ENCODE data around the gene DBT. TPM values are rescaled to one million over a fixed set of nuclear protein-coding genes. Genes with fewer than 3 reads are reported as not detected.

DBT gene
- polyA plus RNA-seq, 4 donors: 1.1 to 12.2 (median 3.6) TPM

DNA sequence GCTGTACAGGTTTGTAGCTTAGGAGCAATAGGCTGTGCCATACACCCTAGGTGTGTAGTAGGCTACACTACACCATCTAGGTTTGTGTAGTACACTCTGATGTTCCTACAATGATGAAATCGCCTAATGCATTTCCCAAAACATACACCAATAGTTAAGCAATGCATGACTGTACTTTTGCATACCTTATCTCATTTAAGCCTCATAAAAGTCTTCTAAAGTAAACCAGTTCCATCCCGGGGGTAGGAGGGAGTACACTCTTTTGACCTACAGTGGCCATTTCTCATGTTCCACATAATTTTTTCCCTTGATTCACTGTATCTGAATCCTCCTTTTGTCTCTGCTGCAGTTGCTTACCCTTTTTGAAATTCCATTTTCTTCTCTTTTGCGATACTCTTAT lies 104.5 kb downstream of the DBT start:
- no peaks in the 10 kb centered on the region for H3K9me3 ChIP-seq (ENCODE audit: control insufficient read depth in 2 of 2, insufficient read depth in 1 of 2, low read depth in 1 of 2, low read length in 1 of 2)
- DNase-seq: no peak
- no peaks in the 10 kb centered on the region for H3K27me3 ChIP-seq (ENCODE audit: control insufficient read depth in 3 of 3, insufficient read depth in 3 of 3, low read length in 3 of 3)
- no peak overlapping the region for H3K4me3 ChIP-seq (ENCODE audit: low read depth in 1 of 3, low read length in 3 of 3)
- H3K4me1 ChIP-seq (ENCODE audit: control insufficient read depth in 3 of 3, insufficient read depth in 2 of 3, low read depth in 1 of 3, low read length in 2 of 3): peaks cover 0 to 3% (median 0%) of the 10 kb centered on the region in 3 donors
- no peak overlapping the region for H3K27ac ChIP-seq (ENCODE audit: low read depth in 1 of 3, low read length in 2 of 3)
- WGBS, 3 donors: 77 to 90% (median 84%) methylated on average over 3 of the region's 3 CpGs
- H3K36me3 ChIP-seq (ENCODE audit: control insufficient read depth in 3 of 3, insufficient read depth in 2 of 3, low read depth in 1 of 3, low read length in 3 of 3): peaks cover 10 to 16% (median 15%) of the 10 kb centered on the region in 3 donors
- no peak for FAIRE-seq

DNA sequence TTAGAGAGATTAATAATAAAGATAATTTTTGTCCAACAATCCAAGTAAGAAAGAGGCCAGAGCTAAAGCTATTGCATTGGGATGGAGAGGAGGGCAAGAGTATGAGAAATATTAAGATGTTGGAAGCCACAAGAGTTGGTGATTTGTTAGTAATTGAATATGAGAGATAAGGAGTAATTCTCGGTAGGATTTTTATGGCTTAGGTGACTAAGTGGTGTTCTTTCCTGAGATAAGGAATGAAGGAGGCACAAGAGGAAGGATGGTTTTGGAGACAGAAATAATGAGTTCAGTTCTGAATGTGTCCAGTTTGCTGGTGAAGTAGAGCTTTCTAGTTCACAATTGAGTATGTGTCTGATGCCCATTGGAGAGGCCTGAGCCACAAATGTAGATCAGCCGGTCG lies 107.3 kb downstream of the DBT start:
- Histone ChIP-seq H3K36me3 (ENCODE audit: control insufficient read depth in 3 of 3, insufficient read depth in 2 of 3, low read depth in 1 of 3, low read length in 3 of 3) (peaks cover 14 to 24% (median 19%) of the 10 kb centered on the region in 3 donors), H3K27ac (ENCODE audit: low read depth in 1 of 3, low read length in 2 of 3) (no peak overlapping the region), H3K9me3 (ENCODE audit: control insufficient read depth in 2 of 2, insufficient read depth in 1 of 2, low read depth in 1 of 2, low read length in 1 of 2) (no peaks in the 10 kb centered on the region), H3K4me3 (ENCODE audit: low read depth in 1 of 3, low read length in 3 of 3) (no peak overlapping the region), H3K4me1 (ENCODE audit: control insufficient read depth in 3 of 3, insufficient read depth in 2 of 3, low read depth in 1 of 3, low read length in 2 of 3) (peaks cover 0 to 3% (median 0%) of the 10 kb centered on the region in 3 donors), H3K27me3 (ENCODE audit: control insufficient read depth in 3 of 3, insufficient read depth in 3 of 3, low read length in 3 of 3) (no peaks in the 10 kb centered on the region)
- WGBS, 3 donors: 66 to 82% (median 74%) methylated on average over 3 of the region's 3 CpGs
- peak in 1 of 2 donors; percentile 53 for DNase-seq
- FAIRE-seq: no peak

- H3K36me3 ChIP-seq (ENCODE audit: control insufficient read depth in 3 of 3, insufficient read depth in 2 of 3, low read depth in 1 of 3, low read length in 3 of 3): peaks cover 14 to 21% (median 19%) of the 10 kb centered on the region in 3 donors
- WGBS, 3 donors: 68 to 85% (median 74%) methylated on average over 4 of the region's 4 CpGs
Observed at GRCh38 chr1:100141192-100141591, 108.4 kb downstream of the DBT start.

DNA sequence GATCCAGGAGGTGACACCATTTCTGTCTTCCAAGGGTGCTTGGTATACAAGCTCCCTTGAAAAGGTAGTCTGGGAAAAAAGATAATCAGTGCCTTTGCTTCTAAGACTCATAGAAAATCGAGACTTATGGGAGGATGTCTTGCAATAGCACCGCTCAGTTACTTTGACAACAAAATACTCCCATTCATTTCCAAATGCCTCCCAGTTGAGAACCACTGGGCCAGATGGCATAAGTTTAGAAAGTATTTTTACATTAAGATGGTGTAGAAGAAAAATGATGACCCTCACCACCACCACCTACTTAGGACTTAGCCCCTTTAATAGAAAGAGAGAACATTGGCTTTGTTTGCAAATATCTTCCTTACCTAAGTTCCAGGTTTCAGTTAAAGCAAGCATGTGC lies 112.0 kb downstream of the DBT start:
- Histone ChIP-seq H3K27ac (ENCODE audit: low read depth in 1 of 3, low read length in 2 of 3) (no peak overlapping the region), H3K4me1 (ENCODE audit: control insufficient read depth in 3 of 3, insufficient read depth in 2 of 3, low read depth in 1 of 3, low read length in 2 of 3) (peaks cover 3 to 5% (median 3%) of the 10 kb centered on the region in 3 donors), H3K27me3 (ENCODE audit: control insufficient read depth in 3 of 3, insufficient read depth in 3 of 3, low read length in 3 of 3) (no peaks in the 10 kb centered on the region), H3K9me3 (ENCODE audit: control insufficient read depth in 2 of 2, insufficient read depth in 1 of 2, low read depth in 1 of 2, low read length in 1 of 2) (no peaks in the 10 kb centered on the region), H3K4me3 (ENCODE audit: low read depth in 1 of 3, low read length in 3 of 3) (no peak overlapping the region), H3K36me3 (ENCODE audit: control insufficient read depth in 3 of 3, insufficient read depth in 2 of 3, low read depth in 1 of 3, low read length in 3 of 3) (peaks cover 5 to 14% (median 14%) of the 10 kb centered on the region in 3 donors)
- FAIRE-seq (no peak), DNase-seq (no peak)
- 94 to 97% (median 97%) methylated on average over 2 of the region's 2 CpGs for WGBS, 3 donors

More at GRCh38 chr1:100141192-100141591, 108.4 kb downstream of the DBT start:
- DNase-seq (peak in 1 of 2 donors; percentile 72), FAIRE-seq (no peak)
- no peaks in the 10 kb centered on the region for H3K27me3 ChIP-seq (ENCODE audit: control insufficient read depth in 3 of 3, insufficient read depth in 3 of 3, low read length in 3 of 3)
- H3K4me1 ChIP-seq (ENCODE audit: control insufficient read depth in 3 of 3, insufficient read depth in 2 of 3, low read depth in 1 of 3, low read length in 2 of 3): peaks cover 0 to 3% (median 0%) of the 10 kb centered on the region in 3 donors
- no peak overlapping the region for H3K27ac ChIP-seq (ENCODE audit: low read depth in 1 of 3, low read length in 2 of 3)
- H3K4me3 ChIP-seq (ENCODE audit: low read depth in 1 of 3, low read length in 3 of 3): no peak overlapping the region
- H3K9me3 ChIP-seq (ENCODE audit: control insufficient read depth in 2 of 2, insufficient read depth in 1 of 2, low read depth in 1 of 2, low read length in 1 of 2): no peaks in the 10 kb centered on the region

Other genes with a start within 250 kb of the DBT start
- gene SASS6, start 116.9 kb downstream of the DBT start, polyA plus RNA-seq: 1 to 10 TPM; 1.8 to 5.0 (median 2.6) TPM
- gene TRMT13, start 116.7 kb downstream of the DBT start, polyA plus RNA-seq: 10 to 100 TPM in 2 of 4 donors, 1 to 10 TPM in 2; 7.6 to 25.5 (median 10.5) TPM
- gene LRRC39, start 71.6 kb downstream of the DBT start, polyA plus RNA-seq: 1 to 10 TPM in 3 of 4 donors, under 1 TPM in 1; 0.34 to 2.7 (median 1.4) TPM
- gene RTCA, start 16.4 kb upstream of the DBT start, polyA plus RNA-seq: 10 to 100 TPM; 31.3 to 70.2 (median 46.6) TPM
- 10 to 100 TPM in 3 of 4 donors, 1 to 10 TPM in 1; 4.2 to 18.0 (median 12.6) TPM for gene CDC14A, start 102.7 kb upstream of the DBT start, polyA plus RNA-seq